ENCODE data around the gene IL6. TPM values are rescaled to one million over a fixed set of nuclear protein-coding genes. Genes with fewer than 3 reads are reported as not detected.

Gene IL6
- total RNA-seq, 1 experiment from 2014 or later = 1.7 TPM

GRCh38 chr7:22762866-22763265, 35.9 kb downstream of the IL6 start:
- Histone ChIP-seq H3K79me2 (ENCODE audit: low read depth) (no peaks in the 10 kb centered on the region), H3K27ac (no peak overlapping the region), H3K36me3 (ENCODE audit: low read depth) (no peaks in the 10 kb centered on the region), H3K4me2 (no peak overlapping the region), H3K9me3 (ENCODE audit: insufficient read depth, low read depth) (peaks cover 4% of the 10 kb centered on the region; the same call in 1 of the 2 replicates), H4K20me1 (ENCODE audit: insufficient read depth) (no peaks in the 10 kb centered on the region), H3F3A (ENCODE audit: insufficient read depth, low read depth) (no peaks in the 10 kb centered on the region), H3K27me3 (ENCODE audit: insufficient read depth, low read depth) (no peaks in the 10 kb centered on the region), H3K4me1 (replicated peaks; ENCODE audit: insufficient read depth) (no peaks in the 10 kb centered on the region), H3K4me3 (no peak overlapping the region), H3K9me2 (ENCODE audit: insufficient read depth) (no peaks in the 10 kb centered on the region; the same call in 1 of the 2 replicates), H2AFZ (no peak overlapping the region)
- CTCF ChIA-PET = interaction anchor here (0.6 kb wide), 1 partner anchor 26 kb away, joined by 3 read pairs; no protein-coding TSS in a partner anchor
- no peak for DNase-seq
- POLR2A ChIA-PET (ENCODE audit: unreplicated experiment) = interaction anchor here (0.5 kb wide), 1 partner anchor 201 kb away, joined by 10 read pairs; no protein-coding TSS in a partner anchor
- no peak for TF ChIP-seq EZH2 (IDR thresholded peaks at IDR 0.05; ENCODE audit: low read depth)
- TF ChIP-seq CTCF (conservative IDR thresholded peaks at IDR 0.05) = no peak
- BruUV-seq (replicated peaks) = no TSS peak
- intact Hi-C loops (cut with micrococcal nuclease; ENCODE audit: unreplicated experiment) = no loop called here

GRCh38 chr7:22765609-22766008, 38.6 kb downstream of the IL6 start:
- Histone ChIP-seq H3K27ac (no peak overlapping the region), H3K36me3 (ENCODE audit: low read depth) (no peaks in the 10 kb centered on the region), H3K9me2 (ENCODE audit: insufficient read depth) (no peaks in the 10 kb centered on the region), H3K9me3 (ENCODE audit: insufficient read depth, low read depth) (0 out of 2 replicates have a peak, but pooled peaks cover 4% of the 10 kb centered on the region), H3K4me1 (replicated peaks; ENCODE audit: insufficient read depth) (no peaks in the 10 kb centered on the region), H3K27me3 (ENCODE audit: insufficient read depth, low read depth) (no peaks in the 10 kb centered on the region), H3K4me2 (no peak overlapping the region), H2AFZ (no peak overlapping the region), H4K20me1 (ENCODE audit: insufficient read depth) (no peaks in the 10 kb centered on the region), H3F3A (ENCODE audit: insufficient read depth, low read depth) (no peaks in the 10 kb centered on the region), H3K79me2 (ENCODE audit: low read depth) (no peaks in the 10 kb centered on the region), H3K4me3 (no peak overlapping the region)
- POLR2A ChIA-PET (ENCODE audit: unreplicated experiment) = no interaction called here
- intact Hi-C loops (cut with micrococcal nuclease; ENCODE audit: unreplicated experiment) = no loop called here
- DNase-seq = no peak
- TF ChIP-seq CTCF (conservative IDR thresholded peaks at IDR 0.05) = no peak
- TF ChIP-seq EZH2 (IDR thresholded peaks at IDR 0.05; ENCODE audit: low read depth) = no peak
- CTCF ChIA-PET = no interaction called here
- BruUV-seq (replicated peaks) = no TSS peak

- DNase-seq = no peak
- Histone ChIP-seq H3K9me2 (ENCODE audit: insufficient read depth) (no peaks in the 10 kb centered on the region), H4K20me1 (ENCODE audit: insufficient read depth) (no peaks in the 10 kb centered on the region), H3K79me2 (ENCODE audit: low read depth) (no peaks in the 10 kb centered on the region), H3K4me1 (replicated peaks; ENCODE audit: insufficient read depth) (no peaks in the 10 kb centered on the region), H3K36me3 (ENCODE audit: low read depth) (no peaks in the 10 kb centered on the region), H3K4me2 (no peak overlapping the region), H2AFZ (no peak overlapping the region), H3K4me3 (no peak overlapping the region), H3K27me3 (ENCODE audit: insufficient read depth, low read depth) (no peaks in the 10 kb centered on the region), H3F3A (ENCODE audit: insufficient read depth, low read depth) (no peaks in the 10 kb centered on the region), H3K9me3 (ENCODE audit: insufficient read depth, low read depth) (0 out of 2 replicates have a peak, but pooled peaks cover 4% of the 10 kb centered on the region), H3K27ac (no peak overlapping the region)
- no peak for TF ChIP-seq EZH2 (IDR thresholded peaks at IDR 0.05; ENCODE audit: low read depth)
- TF ChIP-seq CTCF (conservative IDR thresholded peaks at IDR 0.05) = no peak
- ChIA-PET POLR2A (ENCODE audit: unreplicated experiment) (no interaction called here), CTCF (no interaction called here)
- intact Hi-C loops (cut with micrococcal nuclease; ENCODE audit: unreplicated experiment) = no loop called here
- no TSS peak for BruUV-seq (replicated peaks)
These were observed 44.3 kb downstream of the IL6 start for GRCh38 chr7:22771194-22771871.
